Fibroblast of lung (primary cell): Measurements from ENCODE around the gene RPS19BP1. TPM values are rescaled to one million over a fixed set of nuclear protein-coding genes. Genes with fewer than 3 reads are reported as not detected.

Experiments used
- DNase-seq, 2 donors: peaks; one replicate each; pipeline versions ENCODE4 v3.0.0 to v3.0.0-alpha.2; 2010; ENCODE audit warnings: low read depth in 2 of 2
- H2AFZ ChIP-seq: 2 replicates; pipeline ENCODE4 v1.5.1; 2012; ENCODE audit warnings: low read length, control low read depth, inconsistent platforms
- H3K27ac ChIP-seq: 2 replicates; pipeline ENCODE4 v1.5.1; 2011; ENCODE audit warnings: low read length, control low read depth; ENCODE audit not compliant: insufficient read depth
- H3K27me3 ChIP-seq: 2 replicates; pipeline ENCODE4 v1.5.1; 2011; ENCODE audit warnings: mild to moderate bottlenecking, low read length; ENCODE audit not compliant: control insufficient read depth, insufficient read depth
- H3K36me3 ChIP-seq: 2 replicates; pipeline ENCODE4 v1.5.1; 2011; ENCODE audit warnings: low read length; ENCODE audit not compliant: control insufficient read depth, insufficient read depth
- H3K4me1 ChIP-seq: 2 replicates; pipeline ENCODE4 v1.5.1; 2011; ENCODE audit warnings: low read length; ENCODE audit not compliant: control insufficient read depth, insufficient read depth; ENCODE audit errors: extremely low read depth
- H3K4me2 ChIP-seq: 2 replicates; pipeline ENCODE4 v1.5.1; 2011; ENCODE audit warnings: low read length, control low read depth; ENCODE audit not compliant: insufficient read depth; ENCODE audit errors: extremely low read depth
- H3K4me3 ChIP-seq, 4 experiments: fragments of 200-600 bp in 1 of 4; sonication (generic) in 1 of 4; replicated peaks in 1 of 4; 2 replicates each; pipeline ENCODE4 v1.5.1; 2011 to 2016; ENCODE audit warnings: low read length in 4 of 4, low read depth in 3 of 4, mild to moderate bottlenecking in 3 of 4, control low read depth in 2 of 4, inconsistent platforms in 1 of 4, mixed read lengths in 1 of 4; ENCODE audit not compliant: insufficient read depth in 1 of 4; ENCODE audit errors: control extremely low read depth in 1 of 4
- H3K79me2 ChIP-seq: 2 replicates; pipeline ENCODE4 v1.5.1; 2012; ENCODE audit warnings: mild to moderate bottlenecking, low read length, inconsistent platforms; ENCODE audit not compliant: control insufficient read depth, insufficient read depth
- H3K9ac ChIP-seq: 2 replicates; pipeline ENCODE4 v1.5.1; 2011; ENCODE audit warnings: mild to moderate bottlenecking, low read length, control low read depth; ENCODE audit not compliant: insufficient read depth
- H3K9me3 ChIP-seq: 2 replicates; pipeline ENCODE4 v1.5.1; 2012; ENCODE audit warnings: low read depth, low read length; ENCODE audit not compliant: control insufficient read depth, insufficient read depth
- H4K20me1 ChIP-seq: 2 replicates; pipeline ENCODE4 v1.5.1; 2011; ENCODE audit warnings: low read length; ENCODE audit not compliant: control insufficient read depth, insufficient read depth; ENCODE audit errors: extremely low read depth
- CTCF ChIP-seq, 2 donors: IDR thresholded peaks in 1 of 2; conservative IDR thresholded peaks in 1 of 2; 1 replicate in 1 of 2; 2 replicates in 1 of 2; pipeline ENCODE4 v1.5.1; 2011 to 2012; ENCODE audit warnings: low read length in 2 of 2, control low read depth in 1 of 2, inconsistent platforms in 1 of 2, low read depth in 1 of 2, mild to moderate bottlenecking in 1 of 2
- EZH2 ChIP-seq: IDR thresholded peaks from 2 replicates; pipeline ENCODE4 v1.5.1; 2012; ENCODE audit warnings: low read length, control low read depth, mild to moderate bottlenecking; ENCODE audit errors: missing control alignments
- polyA plus RNA-seq, 2 donors: library from polyadenylated mRNA; depleted of rRNA in 1 of 2; stranded (reverse) in 1 of 2; unstranded in 1 of 2; fragments of >200 nt; gene quantifications; 2 replicates each; pipeline ENCODE4 v1.2.1, GENCODE V29; 2011 to 2012; ENCODE audit warnings: missing spikeins in 1 of 2
- total RNA-seq: library from RNA; depleted of rRNA; stranded (reverse); fragments of >200 nt; gene quantifications from 2 replicates; pipeline ENCODE4 v1.2.1, GENCODE V29; 2014

RPS19BP1 gene
- total and polyA plus RNA-seq, 2 donors (not counting 1 experiment from before 2014, with no cell fraction given) = 41.6 to 44.3 TPM

- H3K4me2 ChIP-seq = no peak overlapping the region
- no peak for DNase-seq
- no peak overlapping the region for H2AFZ ChIP-seq
- H3K79me2 ChIP-seq = peaks cover 56% of the 10 kb centered on the region
- H3K9ac ChIP-seq = no peak overlapping the region
- H3K27me3 ChIP-seq = no peaks in the 10 kb centered on the region
- H3K4me1 ChIP-seq = peaks cover 12% of the 10 kb centered on the region
- no peaks in the 10 kb centered on the region for H3K9me3 ChIP-seq
- no peak overlapping the region for H3K4me3 ChIP-seq
- H3K36me3 ChIP-seq = peaks cover 32% of the 10 kb centered on the region
- TF ChIP-seq CTCF (conservative IDR thresholded peaks at IDR 0.05 in 1 of 2, IDR thresholded peaks at IDR 0.05 in 1 of 2; ENCODE audit: low read depth in 1 of 2, low read length in 2 of 2) = no peak
- TF ChIP-seq EZH2 = no peak
- H3K27ac ChIP-seq = no peak overlapping the region
- peaks cover 3% of the 10 kb centered on the region for H4K20me1 ChIP-seq
Observed at GRCh38 chr22:39525658-39525975, 6.9 kb downstream of the RPS19BP1 start.

DNA sequence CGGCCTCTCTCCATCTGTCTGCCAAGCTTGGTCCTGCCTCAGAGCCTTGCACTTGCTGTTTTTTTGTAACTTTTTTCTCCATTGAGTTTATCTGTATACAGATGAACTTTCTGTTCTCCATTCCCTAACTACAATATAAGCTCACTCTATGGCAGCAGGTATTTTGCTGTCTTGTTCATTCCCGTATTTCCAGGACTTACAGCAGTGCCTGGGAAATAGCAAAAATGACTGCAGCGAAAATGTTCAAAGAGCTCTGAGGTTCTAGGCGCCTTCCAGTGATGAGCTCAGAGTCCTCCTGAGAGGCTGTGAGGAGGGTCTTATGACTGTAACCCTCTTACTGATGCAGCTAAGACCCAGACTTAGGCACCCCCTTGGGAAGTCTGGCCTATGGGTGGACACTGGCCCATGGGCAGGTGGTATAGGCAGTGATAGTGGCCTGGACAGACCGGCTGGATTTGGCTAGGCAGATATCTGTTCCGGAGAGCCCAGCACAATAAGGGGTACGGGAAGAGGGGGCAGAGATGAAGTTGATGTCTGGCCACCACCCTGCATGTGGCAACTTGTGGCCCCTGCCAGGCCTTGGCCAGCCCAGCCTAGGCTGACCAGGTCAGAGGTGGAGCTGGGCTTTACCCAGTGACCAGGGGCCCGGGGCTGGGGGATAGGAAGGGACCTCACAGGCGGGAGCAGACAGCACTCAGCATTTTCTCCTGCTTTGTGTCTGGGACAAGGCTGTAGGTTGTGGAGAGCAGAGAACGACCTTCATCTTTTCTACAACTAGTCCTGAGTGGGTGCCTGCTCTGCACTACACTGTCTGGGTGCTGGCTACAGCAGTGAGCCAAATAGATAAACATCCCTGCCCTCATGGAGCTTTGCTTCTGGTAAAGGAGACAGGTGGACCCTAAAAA is 7.5 kb downstream of the RPS19BP1 start:
- Histone ChIP-seq H4K20me1 (peaks cover 3% of the 10 kb centered on the region), H3K27ac (no peak overlapping the region), H3K9me3 (no peaks in the 10 kb centered on the region), H3K4me2 (no peak overlapping the region), H3K27me3 (no peaks in the 10 kb centered on the region), H2AFZ (no peak overlapping the region), H3K36me3 (peaks cover 32% of the 10 kb centered on the region), H3K4me3 (no peak overlapping the region), H3K4me1 (peaks cover 12% of the 10 kb centered on the region), H3K79me2 (peaks cover 55% of the 10 kb centered on the region), H3K9ac (no peak overlapping the region)
- TF ChIP-seq EZH2 (no peak), CTCF (conservative IDR thresholded peaks at IDR 0.05 in 1 of 2, IDR thresholded peaks at IDR 0.05 in 1 of 2; ENCODE audit: low read depth in 1 of 2, low read length in 2 of 2) (no peak)
- DNase-seq = no peak

DNA sequence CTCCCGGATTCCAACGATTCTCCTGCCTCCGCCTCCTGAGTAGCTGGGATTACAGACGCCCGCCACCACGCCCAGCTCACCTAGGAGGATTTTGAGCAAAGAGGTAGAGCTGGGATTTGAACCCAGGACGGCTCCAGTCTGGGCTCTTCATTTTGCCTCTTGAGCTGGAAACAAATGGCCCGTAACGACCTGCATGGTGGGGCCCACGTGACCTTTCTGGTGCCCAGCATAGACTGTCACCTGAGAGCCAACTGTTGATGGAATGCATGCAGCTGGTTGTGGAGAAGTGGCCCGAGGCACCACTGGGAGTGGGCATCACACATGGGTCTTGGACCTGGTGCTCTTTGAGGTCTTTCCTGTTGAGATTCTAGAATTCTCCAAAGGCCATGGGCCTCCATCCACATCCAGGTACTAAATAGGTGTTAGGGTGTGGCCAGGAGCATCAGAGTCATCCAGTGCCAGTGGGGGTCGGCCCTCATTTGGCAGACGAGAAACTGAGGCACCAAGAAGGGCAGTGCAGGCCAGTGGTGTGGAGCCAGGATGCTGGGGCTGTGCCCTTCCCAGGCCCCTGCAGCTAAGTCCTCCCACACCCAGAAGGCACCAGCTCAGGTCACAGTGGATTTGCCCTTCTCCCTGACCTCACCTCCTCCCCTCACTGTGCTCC is 8.3 kb downstream of the RPS19BP1 start:
- H3K9ac ChIP-seq = no peak overlapping the region
- H3K27ac ChIP-seq = no peak overlapping the region
- H3K4me2 ChIP-seq = peak overlapping the region; percentile 27
- no peak overlapping the region for H2AFZ ChIP-seq
- no peaks in the 10 kb centered on the region for H3K9me3 ChIP-seq
- H3K36me3 ChIP-seq = peaks cover 26% of the 10 kb centered on the region
- peaks cover 50% of the 10 kb centered on the region for H3K79me2 ChIP-seq
- no peaks in the 10 kb centered on the region for H3K27me3 ChIP-seq
- no peak for DNase-seq
- peaks cover 8% of the 10 kb centered on the region for H3K4me1 ChIP-seq
- TF ChIP-seq CTCF (conservative IDR thresholded peaks at IDR 0.05 in 1 of 2, IDR thresholded peaks at IDR 0.05 in 1 of 2; ENCODE audit: low read depth in 1 of 2, low read length in 2 of 2) = no peak
- TF ChIP-seq EZH2 = no peak
- H3K4me3 ChIP-seq = peak overlapping the region in 1 of 4 experiments; percentile 7
- H4K20me1 ChIP-seq = peaks cover 3% of the 10 kb centered on the region
